GM10266 (cell line): Measurements from ENCODE around the gene PML.
A peak's percentile ranks its signal among the peaks of the same experiment; 100 is the strongest.

ENCODE experiments used
- DNase-seq: peaks from one replicate; pipeline ENCODE4 v3.0.0; 2012; ENCODE audit errors: extremely low spot score
- CTCF ChIP-seq: IDR thresholded peaks from 2 replicates; pipeline ENCODE4 v1.5.1; 2012; ENCODE audit warnings: mild to moderate bottlenecking, low read depth; ENCODE audit not compliant: control insufficient read depth, insufficient read depth; ENCODE audit errors: missing control alignments

Gene PML

GRCh38 chr15:73994413-73994883, at the start of gene PML:
Gene PML (plus strand): TSS chr15:73994716. CDS start chr15:73994813, 97 bp downstream.
- no peak for TF ChIP-seq CTCF

GRCh38 chr15:73945130-73945508, 49.4 kb upstream of the PML start:
- TF ChIP-seq CTCF = no peak
- DNase-seq = no peak

More at GRCh38 chr15:73994413-73994883, at the start of gene PML:
- peak; percentile 97 for DNase-seq

- no peak for DNase-seq
- TF ChIP-seq CTCF = no peak
Measured at GRCh38 chr15:73946046-73946721, 48.3 kb upstream of the PML start.

- no peak for DNase-seq
- no peak for TF ChIP-seq CTCF
Measured at GRCh38 chr15:73946795-73947370, 47.6 kb upstream of the PML start.

- no peak for TF ChIP-seq CTCF
- no peak for DNase-seq
Measured at GRCh38 chr15:73947651-73948050, 46.9 kb upstream of the PML start.

- no peak for TF ChIP-seq CTCF
- no peak for DNase-seq
Measured at GRCh38 chr15:73948396-73948795, 46.1 kb upstream of the PML start.

GRCh38 chr15:73948982-73949381, 45.5 kb upstream of the PML start:
- DNase-seq = no peak
- TF ChIP-seq CTCF = no peak
